Measurements from ENCODE around the gene ERO1B. TPM values are rescaled to one million over a fixed set of nuclear protein-coding genes. Genes with fewer than 3 reads are reported as not detected.

Gene ERO1B
- total and polyA plus RNA-seq, 2 of the 13 experiments (the other 11 are each of a cell fraction or from before 2014, with no cell fraction given) = 1.6 to 2.1 TPM

DNA sequence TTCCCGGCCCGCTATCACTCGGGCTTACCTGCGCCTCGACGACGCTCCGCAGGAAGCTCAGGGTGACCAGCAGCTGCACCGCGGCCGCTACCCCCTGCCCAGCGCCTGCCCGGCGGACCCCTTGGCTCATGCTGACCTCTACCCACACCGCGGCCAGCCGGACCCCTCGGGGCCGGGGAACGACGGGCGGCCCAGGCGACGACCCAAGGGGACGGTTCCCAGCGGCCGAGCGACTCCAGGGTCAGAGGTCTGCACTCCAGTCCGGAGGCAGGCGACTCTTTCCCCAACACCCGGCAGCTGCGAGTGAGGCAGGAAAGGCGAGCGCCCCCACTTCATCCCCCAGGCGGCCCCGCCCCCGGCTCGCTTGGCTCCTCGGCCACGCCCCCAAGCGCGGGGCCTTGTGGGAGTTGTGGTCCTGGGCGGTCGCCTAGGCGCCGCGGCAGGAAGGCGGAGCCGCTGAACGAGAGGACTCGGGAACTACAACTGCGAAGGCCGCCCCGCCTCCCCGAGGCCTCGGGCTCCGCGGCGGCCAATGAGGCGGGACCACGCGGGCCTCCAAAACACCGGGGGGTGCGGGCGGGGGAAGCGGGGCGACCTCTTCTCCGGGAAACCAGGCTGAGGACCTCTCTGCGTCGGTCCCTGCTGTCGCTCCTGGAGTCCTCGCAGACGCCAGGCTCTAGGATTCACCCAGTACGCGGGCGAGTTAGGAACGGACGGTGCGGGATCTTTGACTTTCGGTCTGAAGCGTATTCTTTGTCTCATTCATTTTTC is at the start of gene ERO1B (continued):
- TF ChIP-seq HDAC6 (IDR thresholded peaks at IDR 0.05; ENCODE audit: low read depth, low read length) = no peak
- TF ChIP-seq ZFP36L1 (CRISPR knock-in tag; IDR thresholded peaks at IDR 0.05) = peak; percentile 58; the same call in 1 of the 2 replicates
- peak; percentile 83 for TF ChIP-seq SP5 (CRISPR knock-in tag; IDR thresholded peaks at IDR 0.05; ENCODE audit: borderline replicate concordance, low read depth)
- TF ChIP-seq, protein P1, sequence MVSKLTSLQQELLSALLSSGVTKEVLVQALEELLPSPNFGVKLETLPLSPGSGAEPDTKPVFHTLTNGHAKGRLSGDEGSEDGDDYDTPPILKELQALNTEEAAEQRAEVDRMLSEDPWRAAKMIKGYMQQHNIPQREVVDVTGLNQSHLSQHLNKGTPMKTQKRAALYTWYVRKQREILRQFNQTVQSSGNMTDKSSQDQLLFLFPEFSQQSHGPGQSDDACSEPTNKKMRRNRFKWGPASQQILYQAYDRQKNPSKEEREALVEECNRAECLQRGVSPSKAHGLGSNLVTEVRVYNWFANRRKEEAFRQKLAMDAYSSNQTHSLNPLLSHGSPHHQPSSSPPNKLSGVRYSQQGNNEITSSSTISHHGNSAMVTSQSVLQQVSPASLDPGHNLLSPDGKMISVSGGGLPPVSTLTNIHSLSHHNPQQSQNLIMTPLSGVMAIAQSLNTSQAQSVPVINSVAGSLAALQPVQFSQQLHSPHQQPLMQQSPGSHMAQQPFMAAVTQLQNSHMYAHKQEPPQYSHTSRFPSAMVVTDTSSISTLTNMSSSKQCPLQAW (CRISPR knock-in tag; IDR thresholded peaks at IDR 0.05) = peak; percentile 76
- no peak for TF ChIP-seq ZBTB8A (CRISPR knock-in tag; IDR thresholded peaks at IDR 0.05; ENCODE audit: borderline replicate concordance, low read depth)
- TF ChIP-seq HOXD1 (CRISPR knock-in tag; IDR thresholded peaks at IDR 0.05) = 0 out of 2 replicates have a peak, but pooled peaks have one; percentile 50
- TF ChIP-seq ZSCAN21 (CRISPR knock-in tag; IDR thresholded peaks at IDR 0.05; ENCODE audit: borderline replicate concordance) = peak; percentile 50; the same call in 1 of the 2 replicates
- peak; percentile 93 for TF ChIP-seq ZNF143 (CRISPR knock-in tag; IDR thresholded peaks at IDR 0.05)
- 0 out of 2 replicates have a peak, but pooled peaks have one; percentile 28 for TF ChIP-seq TGIF2 (CRISPR knock-in tag; IDR thresholded peaks at IDR 0.05)
- peak; percentile 34 for TF ChIP-seq KAT8 (CRISPR knock-in tag; IDR thresholded peaks at IDR 0.05)
- no peak for TF ChIP-seq ZNF773 (CRISPR knock-in tag; IDR thresholded peaks at IDR 0.05; ENCODE audit: borderline replicate concordance)
- TF ChIP-seq RXRB (CRISPR knock-in tag; IDR thresholded peaks at IDR 0.05; ENCODE audit: borderline replicate concordance) = peak; percentile 28; the same call in 1 of the 2 replicates
- TF ChIP-seq ZNF263 (CRISPR knock-in tag; IDR thresholded peaks at IDR 0.05) = 0 out of 2 replicates have a peak, but pooled peaks have one; percentile 20
- 0 out of 2 replicates have a peak, but pooled peaks have one; percentile 69 for TF ChIP-seq ZNF83 (CRISPR knock-in tag; IDR thresholded peaks at IDR 0.05; ENCODE audit: borderline replicate concordance)
- TF ChIP-seq SRSF1 (optimal IDR thresholded peaks at IDR 0.05; ENCODE audit: low read depth, low read length) = peak; percentile 17
- TF ChIP-seq, protein P2, sequence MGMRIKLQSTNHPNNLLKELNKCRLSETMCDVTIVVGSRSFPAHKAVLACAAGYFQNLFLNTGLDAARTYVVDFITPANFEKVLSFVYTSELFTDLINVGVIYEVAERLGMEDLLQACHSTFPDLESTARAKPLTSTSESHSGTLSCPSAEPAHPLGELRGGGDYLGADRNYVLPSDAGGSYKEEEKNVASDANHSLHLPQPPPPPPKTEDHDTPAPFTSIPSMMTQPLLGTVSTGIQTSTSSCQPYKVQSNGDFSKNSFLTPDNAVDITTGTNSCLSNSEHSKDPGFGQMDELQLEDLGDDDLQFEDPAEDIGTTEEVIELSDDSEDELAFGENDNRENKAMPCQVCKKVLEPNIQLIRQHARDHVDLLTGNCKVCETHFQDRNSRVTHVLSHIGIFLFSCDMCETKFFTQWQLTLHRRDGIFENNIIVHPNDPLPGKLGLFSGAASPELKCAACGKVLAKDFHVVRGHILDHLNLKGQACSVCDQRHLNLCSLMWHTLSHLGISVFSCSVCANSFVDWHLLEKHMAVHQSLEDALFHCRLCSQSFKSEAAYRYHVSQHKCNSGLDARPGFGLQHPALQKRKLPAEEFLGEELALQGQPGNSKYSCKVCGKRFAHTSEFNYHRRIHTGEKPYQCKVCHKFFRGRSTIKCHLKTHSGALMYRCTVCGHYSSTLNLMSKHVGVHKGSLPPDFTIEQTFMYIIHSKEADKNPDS (CRISPR knock-in tag; IDR thresholded peaks at IDR 0.05) = 0 out of 2 replicates have a peak, but pooled peaks have one; percentile 64
- 0 out of 2 replicates have a peak, but pooled peaks have one; percentile 43 for TF ChIP-seq ZNF788 (CRISPR knock-in tag; IDR thresholded peaks at IDR 0.05; ENCODE audit: borderline replicate concordance)
- TF ChIP-seq DMAP1 (CRISPR knock-in tag; IDR thresholded peaks at IDR 0.05) = 0 out of 2 replicates have a peak, but pooled peaks have one; percentile 38
- TF ChIP-seq ZNF441 (CRISPR knock-in tag; IDR thresholded peaks at IDR 0.05; ENCODE audit: borderline replicate concordance) = peak; percentile 67; the same call in 1 of the 2 replicates
- no peak for TF ChIP-seq SSRP1 (CRISPR knock-in tag; IDR thresholded peaks at IDR 0.05)
- TF ChIP-seq SMAD3 (CRISPR knock-in tag; IDR thresholded peaks at IDR 0.05) = no peak
- peak; percentile 85 for TF ChIP-seq HCFC1 (IDR thresholded peaks at IDR 0.05; ENCODE audit: low read depth, low read length)
- 0 out of 2 replicates have a peak, but pooled peaks have one; percentile 9 for TF ChIP-seq RARA (CRISPR knock-in tag; IDR thresholded peaks at IDR 0.05)
- peak; percentile 99 for TF ChIP-seq ZNF777 (CRISPR knock-in tag; IDR thresholded peaks at IDR 0.05)
- TF ChIP-seq RBM39 (IDR thresholded peaks at IDR 0.05; ENCODE audit: low read depth, low read length, poor library complexity, severe bottlenecking) = peak; percentile 65
- TF ChIP-seq SP4 (CRISPR knock-in tag; IDR thresholded peaks at IDR 0.05) = peak; percentile 90
- TF ChIP-seq, protein P3, sequence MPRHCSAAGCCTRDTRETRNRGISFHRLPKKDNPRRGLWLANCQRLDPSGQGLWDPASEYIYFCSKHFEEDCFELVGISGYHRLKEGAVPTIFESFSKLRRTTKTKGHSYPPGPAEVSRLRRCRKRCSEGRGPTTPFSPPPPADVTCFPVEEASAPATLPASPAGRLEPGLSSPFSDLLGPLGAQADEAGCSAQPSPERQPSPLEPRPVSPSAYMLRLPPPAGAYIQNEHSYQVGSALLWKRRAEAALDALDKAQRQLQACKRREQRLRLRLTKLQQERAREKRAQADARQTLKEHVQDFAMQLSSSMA (CRISPR knock-in tag; IDR thresholded peaks at IDR 0.05) = 0 out of 2 replicates have a peak, but pooled peaks have one; percentile 28
- no peak for TF ChIP-seq KDM6A (CRISPR knock-in tag; IDR thresholded peaks at IDR 0.05; ENCODE audit: low read depth)
